GM19397 (cell line): ENCODE data around the gene BPIFB4.

ENCODE experiments used
- ATAC-seq: cut with Tn5 transposase; IDR thresholded peaks from one replicate; pipeline ENCODE4 v1.9.1; 2021; ENCODE audit warnings: mild to moderate bottlenecking, moderate library complexity; ENCODE audit not compliant: unreplicated experiment

The BPIFB4 gene

GRCh38 chr20:33154252-33154651 is 74.8 kb downstream of the BPIFB4 start:
- no peak for ATAC-seq

GRCh38 chr20:33158637-33159385 is 79.4 kb downstream of the BPIFB4 start:
- no peak for ATAC-seq

- no peak for ATAC-seq
Observed at GRCh38 chr20:33159713-33160112, 80.3 kb downstream of the BPIFB4 start.

GRCh38 chr20:33160681-33161080 is 81.2 kb downstream of the BPIFB4 start:
- no peak for ATAC-seq
